Stimulated activated CD4-positive, alpha-beta T cell treated with anti-CD3 and anti-CD28 coated beads, Interleukin-2, amount 100 ng/mL, for 24 hours (primary cell): Measurements from ENCODE around the gene ARNT2.
A peak's percentile ranks its signal among the peaks of the same experiment; 100 is the strongest.

Experiments used
- DNase-seq, 2 donors: peaks; one replicate each; pipeline ENCODE4 v3.0.0-alpha.2; 2020

Gene ARNT2

DNA sequence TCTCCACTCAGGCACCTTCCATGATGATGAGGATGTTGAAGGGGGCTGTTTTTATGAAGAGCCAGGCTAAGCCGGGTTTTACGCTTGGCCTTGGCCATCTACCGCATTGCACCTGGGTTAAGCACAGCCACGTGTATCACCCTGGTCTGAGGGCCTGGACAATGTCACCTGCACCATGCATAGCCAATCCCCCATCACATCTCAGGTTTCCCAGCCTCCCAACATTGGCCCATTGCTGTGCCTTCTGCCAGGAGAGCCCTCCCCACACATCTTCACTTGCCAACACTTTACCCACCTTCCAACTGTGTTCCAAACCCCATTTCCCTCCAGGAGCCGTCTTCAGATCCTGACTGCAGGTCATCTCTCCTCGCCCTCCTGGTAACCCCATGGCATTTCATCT is 155.6 kb downstream of the ARNT2 start:
- DNase-seq = no peak

DNA sequence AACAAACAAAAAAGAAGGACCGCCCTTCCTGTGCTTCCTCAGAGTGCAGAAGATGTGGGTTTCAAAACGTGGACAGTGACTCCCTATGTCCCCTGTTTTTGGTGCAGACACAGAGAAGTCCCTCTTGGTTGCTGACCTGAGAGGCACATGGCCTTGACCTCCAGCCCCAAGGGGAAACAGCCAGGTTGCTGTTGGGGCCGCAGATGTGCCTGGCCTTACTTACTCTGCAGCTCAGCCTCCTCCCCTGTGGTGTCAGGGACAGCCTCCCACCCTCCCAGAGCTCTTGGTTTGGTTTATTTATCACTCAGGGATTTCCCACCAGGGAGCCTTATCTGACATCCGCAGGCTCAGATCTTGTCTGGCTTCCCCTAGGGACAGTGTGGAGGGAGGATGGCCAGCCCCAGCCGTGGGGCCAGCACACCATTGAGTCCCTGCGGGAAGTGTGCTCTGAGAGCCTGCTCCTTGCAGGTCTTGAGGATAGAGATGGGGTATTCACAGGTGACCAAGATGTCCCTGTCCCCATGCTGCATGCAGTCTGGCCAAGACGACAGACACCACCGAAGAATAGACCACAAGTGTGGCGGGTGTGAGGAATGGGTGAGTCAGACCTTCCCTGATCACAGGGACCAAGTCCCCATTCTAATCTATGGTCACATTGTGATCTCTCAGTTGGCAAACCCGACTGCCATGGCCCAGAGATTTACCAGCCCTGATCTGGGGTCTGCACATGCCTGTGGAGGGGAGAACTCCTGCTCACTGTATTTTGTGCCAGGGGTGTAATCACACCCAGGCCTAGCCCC is 156.6 kb downstream of the ARNT2 start:
- DNase-seq = no peak

DNA sequence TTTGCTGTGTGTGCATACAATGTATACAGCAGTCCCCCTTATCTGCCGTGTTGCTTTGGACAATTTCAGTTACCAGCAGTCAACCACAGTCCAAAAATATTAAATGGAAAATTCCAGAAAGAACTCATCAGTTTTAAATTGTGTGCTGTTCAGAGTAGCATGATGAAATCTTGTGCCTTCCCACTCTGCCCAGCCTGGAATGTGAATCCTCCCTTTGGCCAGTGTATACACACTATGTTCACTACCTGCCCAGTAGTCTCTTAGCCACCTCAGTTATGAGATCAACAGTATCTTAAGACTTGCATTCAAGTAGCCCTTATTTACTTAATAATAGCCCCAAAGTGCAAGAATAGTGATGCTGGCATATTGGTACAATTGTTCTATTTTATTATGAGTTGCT is 157.3 kb downstream of the ARNT2 start:
- DNase-seq = no peak

GRCh38 chr15:80562033-80562432 is 157.9 kb downstream of the ARNT2 start:
- DNase-seq = no peak

DNA sequence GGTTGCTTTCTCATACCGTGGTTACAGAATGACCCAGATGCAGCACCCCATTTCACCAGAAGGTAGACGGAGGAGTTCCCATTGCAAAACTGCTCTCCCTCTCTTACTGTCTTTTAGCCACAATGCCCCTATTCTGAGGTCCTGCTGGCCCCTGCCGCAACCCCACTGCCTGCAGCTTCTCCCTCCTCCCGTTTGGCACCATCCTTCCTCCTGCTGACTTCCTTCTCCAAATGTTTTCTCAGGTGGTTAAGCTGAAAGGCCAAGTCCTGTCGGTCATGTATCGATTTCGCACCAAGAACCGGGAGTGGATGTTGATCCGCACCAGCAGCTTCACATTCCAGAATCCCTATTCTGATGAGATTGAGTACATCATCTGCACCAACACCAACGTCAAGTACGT is 158.7 kb downstream of the ARNT2 start:
- peak in 1 of 2 donors; percentile 7 for DNase-seq

- peak in 1 of 2 donors; percentile 11 for DNase-seq
Observed at GRCh38 chr15:80563372-80563997, 159.3 kb downstream of the ARNT2 start.

DNA sequence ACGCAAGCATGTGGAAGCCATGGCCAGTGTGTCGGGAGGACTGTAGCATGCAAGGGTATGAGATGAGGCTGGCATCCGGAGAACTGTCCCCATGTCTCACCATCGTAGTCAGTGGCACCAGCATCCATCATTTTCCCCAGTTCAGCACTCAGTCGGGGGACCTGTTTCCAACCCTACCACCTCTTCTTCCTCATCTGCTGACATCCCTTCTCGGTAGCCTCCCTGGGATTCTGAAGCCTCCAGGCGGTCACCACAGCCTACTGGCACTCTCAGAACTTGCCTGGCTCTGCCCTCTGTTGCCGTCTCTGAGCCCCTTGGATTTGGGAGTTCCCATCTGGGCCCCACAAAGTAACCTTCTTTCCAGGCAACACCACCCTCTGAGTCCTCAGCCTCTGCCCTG is 159.9 kb downstream of the ARNT2 start:
- DNase-seq = peak in 1 of 2 donors; percentile 10

GRCh38 chr15:80565398-80565797 is 161.2 kb downstream of the ARNT2 start:
- no peak for DNase-seq

DNA sequence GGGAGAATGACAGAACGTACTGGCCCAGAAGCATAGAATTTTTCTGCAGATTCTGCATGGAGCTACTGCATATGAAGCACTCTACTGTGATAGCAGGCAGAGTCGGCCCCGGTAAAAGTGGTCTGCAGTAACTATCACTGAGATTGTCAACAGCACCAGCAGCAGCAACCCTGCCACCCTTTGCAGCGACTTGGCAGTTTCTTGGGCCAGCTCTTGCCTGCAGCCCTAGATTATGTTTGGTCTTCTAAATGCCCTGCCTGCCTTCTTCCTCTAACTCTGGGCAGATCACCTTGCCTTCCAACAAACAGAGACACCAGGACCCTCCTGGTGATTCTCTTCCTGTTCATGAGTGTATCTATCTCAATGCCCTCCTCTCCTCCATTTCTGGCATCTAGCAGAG is 161.8 kb downstream of the ARNT2 start:
- DNase-seq = peak in 1 of 2 donors; percentile 3

DNA sequence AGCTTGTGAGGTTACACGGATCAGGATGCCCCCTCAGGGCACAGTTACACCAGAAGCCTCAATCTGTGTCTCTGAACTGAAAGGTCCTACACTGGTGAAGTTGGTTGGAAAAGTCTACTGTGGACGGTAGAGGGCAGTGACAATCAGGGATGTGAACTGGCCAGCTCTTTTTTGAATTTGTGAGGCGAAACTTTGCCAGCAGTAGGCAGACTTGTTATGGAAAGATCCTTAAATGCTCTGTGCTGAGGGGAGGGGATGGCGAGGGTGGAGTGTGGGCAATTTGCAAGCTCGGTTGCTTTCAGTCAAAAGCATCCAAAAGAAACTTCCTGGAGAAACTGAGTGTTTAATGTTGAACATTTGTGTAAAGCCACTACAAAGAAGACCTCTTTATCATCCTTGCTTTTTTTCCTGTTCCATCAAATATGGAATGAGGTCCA is 163.6 kb downstream of the ARNT2 start:
- DNase-seq = peak in 1 of 2 donors; percentile 7

DNA sequence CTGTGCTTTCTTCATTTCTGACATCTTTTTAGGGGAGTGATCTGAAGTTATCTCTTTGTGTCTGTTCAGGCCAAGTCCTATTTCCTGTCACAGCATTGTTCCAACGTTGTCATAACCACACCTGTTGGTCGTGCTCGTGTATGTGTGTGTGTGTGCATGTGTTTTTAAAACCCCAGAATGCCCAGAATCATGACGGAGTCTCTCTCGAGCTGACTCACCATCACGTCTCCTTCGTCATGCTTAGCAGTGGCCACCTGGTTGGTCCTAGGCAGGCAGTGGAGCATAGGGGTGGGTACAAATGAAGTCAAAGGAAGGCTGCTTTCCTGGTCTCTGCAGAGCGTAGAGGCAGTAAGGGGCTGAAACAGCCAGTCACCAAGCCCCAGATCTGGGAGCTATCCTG is 164.1 kb downstream of the ARNT2 start:
- no peak for DNase-seq

DNA sequence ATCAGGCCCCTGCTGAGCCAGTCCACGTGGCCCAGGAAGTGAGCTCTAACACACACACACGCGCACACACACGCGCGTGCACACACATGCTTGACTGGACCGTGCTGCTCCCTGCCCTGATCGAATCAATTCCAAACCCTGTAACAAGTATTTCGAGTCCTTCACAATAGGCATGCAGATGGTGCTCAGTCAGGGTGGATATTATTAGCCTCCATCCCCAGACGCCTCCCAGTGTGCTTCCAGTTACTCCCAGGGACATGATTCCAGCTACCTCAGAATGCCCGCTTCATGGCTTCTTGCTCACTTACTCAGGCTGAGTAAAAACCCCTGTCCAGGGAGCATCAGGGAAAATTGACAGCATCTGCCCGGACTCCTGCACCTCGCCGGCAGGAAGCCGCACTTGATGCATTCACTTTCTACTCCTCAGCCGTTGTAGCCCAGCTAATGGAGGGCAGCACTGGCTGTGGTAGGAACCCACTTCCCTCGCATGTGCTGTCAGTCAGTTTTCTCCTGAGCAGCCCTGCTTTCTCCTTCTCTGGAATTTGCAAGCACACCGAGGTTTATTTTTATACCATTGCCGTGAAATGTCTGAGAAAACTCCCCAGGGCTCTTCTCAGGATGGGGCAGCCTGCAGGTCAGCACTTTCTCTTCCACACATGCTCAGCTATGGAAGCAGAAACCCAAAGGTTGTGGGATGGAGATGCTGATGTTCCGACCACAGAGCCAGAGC is 164.9 kb downstream of the ARNT2 start:
- DNase-seq = no peak

- DNase-seq = no peak
Observed at GRCh38 chr15:80569656-80570055, 165.5 kb downstream of the ARNT2 start.

- DNase-seq = no peak
Observed at GRCh38 chr15:80570553-80570952, 166.4 kb downstream of the ARNT2 start.

GRCh38 chr15:80572337-80572736 is 168.2 kb downstream of the ARNT2 start:
- DNase-seq = no peak

GRCh38 chr15:80573606-80574005 is 169.4 kb downstream of the ARNT2 start:
- no peak for DNase-seq

DNA sequence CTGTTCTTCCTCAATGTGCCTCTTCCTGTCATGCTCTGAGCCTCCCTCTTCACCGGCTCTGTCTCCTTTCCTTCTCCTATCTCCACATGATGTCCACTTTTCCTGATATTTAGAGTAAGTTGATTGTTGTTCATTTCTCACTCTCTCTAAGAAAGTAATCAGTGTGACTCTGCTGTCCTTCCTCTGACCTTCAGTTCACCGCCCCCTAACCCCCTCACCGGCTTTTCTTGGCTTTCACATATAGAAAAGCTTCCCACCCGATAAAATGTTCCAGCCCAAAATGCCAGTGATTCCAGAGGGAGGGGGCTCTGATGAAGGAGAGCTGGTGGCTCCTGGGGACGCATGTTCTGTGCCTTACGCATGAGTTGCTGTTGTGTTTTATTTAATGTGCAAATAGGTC is 170.4 kb downstream of the ARNT2 start:
- no peak for DNase-seq

GRCh38 chr15:80576519-80577090 is 172.4 kb downstream of the ARNT2 start:
- DNase-seq = no peak

DNA sequence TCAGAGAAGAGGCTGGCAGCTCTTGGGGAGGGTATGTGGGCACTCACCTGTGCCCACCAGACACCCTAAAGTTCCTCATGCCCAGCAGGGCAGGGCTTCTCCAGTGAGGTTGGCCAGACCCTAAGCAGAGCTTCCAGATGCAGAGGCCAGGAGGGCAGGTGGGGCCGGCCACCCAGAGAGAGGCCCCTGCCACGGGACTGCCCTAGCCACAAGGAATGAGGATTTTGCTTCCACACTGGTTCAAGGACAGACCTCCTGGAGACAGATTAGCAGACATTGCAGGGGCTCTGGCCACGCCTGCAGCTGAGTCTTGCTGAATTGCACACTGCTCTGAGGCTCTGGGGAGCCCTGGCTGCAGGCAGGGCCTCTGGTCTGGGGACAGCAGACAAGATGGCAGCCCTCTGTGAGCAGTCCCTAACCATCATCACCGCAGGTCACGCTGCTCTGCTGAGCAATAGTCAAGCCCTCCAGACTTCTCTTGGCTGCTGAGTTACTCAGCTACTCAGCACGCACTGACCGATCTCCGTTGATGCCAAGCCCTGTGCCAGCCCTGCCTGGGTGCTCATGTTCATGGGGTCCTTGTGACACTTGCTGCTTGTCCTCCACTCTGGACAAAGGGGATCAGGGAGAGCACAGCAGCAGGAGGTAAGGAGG is 173.5 kb downstream of the ARNT2 start:
- DNase-seq = no peak

- no peak for DNase-seq
Observed at GRCh38 chr15:80578206-80578595, 174.0 kb downstream of the ARNT2 start.

GRCh38 chr15:80578871-80579270 is 174.7 kb downstream of the ARNT2 start:
- DNase-seq = no peak

GRCh38 chr15:80579611-80580010 is 175.4 kb downstream of the ARNT2 start:
- no peak for DNase-seq

DNA sequence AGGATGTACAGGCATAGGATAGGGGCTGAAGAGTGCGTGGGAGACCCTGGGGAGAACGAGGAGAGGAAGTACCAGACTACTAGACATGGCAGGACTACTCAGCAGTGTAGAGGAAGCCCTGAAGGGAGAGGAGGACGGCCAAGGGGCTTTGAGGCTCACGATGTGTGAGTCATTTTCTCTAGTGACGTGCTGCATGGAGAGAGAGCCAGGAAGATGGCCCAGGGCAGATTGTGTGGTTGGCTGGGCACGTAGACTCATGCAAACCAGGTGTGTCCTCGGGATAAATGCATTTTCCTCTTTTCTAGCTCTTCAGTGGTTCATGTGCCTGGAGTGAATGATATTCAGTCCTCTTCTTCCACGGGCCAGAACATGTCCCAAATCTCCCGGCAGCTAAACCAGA is 175.9 kb downstream of the ARNT2 start:
- no peak for DNase-seq
